Measurements from ENCODE around the gene TNFAIP8L1. TPM values are rescaled to one million over a fixed set of nuclear protein-coding genes. Genes with fewer than 3 reads are reported as not detected.

Gene TNFAIP8L1
- total RNA-seq, 1 experiment from 2014 or later = 22.2 TPM

GRCh38 chr19:4699826-4700692 is 60.7 kb downstream of the TNFAIP8L1 start:
- intact Hi-C loops (cut with micrococcal nuclease) = no loop called here
- ChIA-PET CTCF (interaction anchor here (1.4 kb wide), 1 partner anchor 23 kb away, joined by 3 read pairs; no protein-coding TSS in a partner anchor), POLR2A (no interaction called here), RAD21 (ENCODE audit: low non-redundant PET in 1 of 2, low total read pairs in 2 of 2, uncharacterized antibody in 2 of 2, unreplicated experiment in 2 of 2) (no interaction called here)
- Histone ChIP-seq H3K27ac (ENCODE audit: low read depth, low read length) (no peak overlapping the region), H2AFZ (ENCODE audit: low read depth, low read length, poor library complexity, severe bottlenecking) (no peak overlapping the region), H3K4me2 (ENCODE audit: low read length) (no peak overlapping the region), H3K79me2 (ENCODE audit: insufficient read depth, low read length) (no peaks in the 10 kb centered on the region), H3K9ac (ENCODE audit: low read length) (no peak overlapping the region), H3K9me3 (ENCODE audit: control insufficient read depth in 1 of 2, insufficient read depth in 1 of 2, low read depth in 1 of 2, low read length in 2 of 2) (no peaks in the 10 kb centered on the region), H3K36me3 (ENCODE audit: control insufficient read depth in 1 of 2, insufficient read depth in 2 of 2, low read length in 2 of 2) (peaks cover 14 to 46% of the 10 kb centered on the region in 2 experiments), H3K4me1 (ENCODE audit: control insufficient read depth in 1 of 2, insufficient read depth in 2 of 2, low read length in 2 of 2) (peaks cover under 1 to 6% of the 10 kb centered on the region in 2 experiments; a peak in 3 of 4 replicates), H3K4me3 (replicated peaks in 1 of 2; ENCODE audit: low read depth in 1 of 2, low read length in 2 of 2) (no peak overlapping the region), H3K9me2 (ENCODE audit: insufficient read depth) (no peaks in the 10 kb centered on the region), H3K27me3 (ENCODE audit: insufficient read depth, low read length) (no peaks in the 10 kb centered on the region), H4K20me1 (ENCODE audit: insufficient read depth) (no peaks in the 10 kb centered on the region)
- DNase-seq (ENCODE audit: low read depth, low spot score) = no peak
- TF ChIP-seq SIN3A (IDR thresholded peaks at IDR 0.05; ENCODE audit: low read depth) (no peak), REST (IDR thresholded peaks at IDR 0.05; ENCODE audit: low read depth) (no peak), JUND (IDR thresholded peaks at IDR 0.05) (no peak), FOSL1 (IDR thresholded peaks at IDR 0.05; ENCODE audit: low read depth) (no peak), ELF1 (IDR thresholded peaks at IDR 0.05; ENCODE audit: borderline replicate concordance, low read depth) (no peak)
- ATAC-seq = no peak
- no TSS peak for BruUV-seq (replicated peaks)

Data from HCT116 (cell line).